Kidney (tissue), 14 donors: ENCODE measurements around the gene SLC15A1. TPM values are rescaled to one million over a fixed set of nuclear protein-coding genes. Genes with fewer than 3 reads are reported as not detected.

Experiments used
- DNase-seq, 5 donors: peaks; one replicate each; pipeline ENCODE4 v3.0.0-alpha.2; 2013 to 2020
- FAIRE-seq: peaks from 2 replicates; lab custom pipeline; 2012; peaks lifted over from hg19 to GRCh38; lab: Jason Lieb, UNC
- H3K27ac ChIP-seq, 2 donors: one replicate each; pipeline ENCODE4 v1.7.0; 2013; ENCODE audit warnings: low read depth in 2 of 2, low read length in 2 of 2, inconsistent platforms in 1 of 2
- H3K27me3 ChIP-seq: one replicate; pipeline ENCODE4 v1.7.1; 2013; ENCODE audit warnings: low read length, inconsistent platforms; ENCODE audit not compliant: control insufficient read depth, insufficient read depth
- H3K36me3 ChIP-seq, 3 donors: one replicate each; pipeline versions ENCODE4 v1.7.0 to v1.7.1; 2013; ENCODE audit warnings: low read length in 3 of 3, control low read depth in 1 of 3, inconsistent platforms in 1 of 3; ENCODE audit not compliant: insufficient read depth in 3 of 3, control insufficient read depth in 2 of 3
- H3K4me1 ChIP-seq, 3 donors: one replicate each; pipeline versions ENCODE4 v1.7.0 to v1.7.1; 2013; ENCODE audit warnings: low read length in 3 of 3, inconsistent platforms in 1 of 3, low read depth in 1 of 3; ENCODE audit not compliant: control insufficient read depth in 2 of 3, insufficient read depth in 2 of 3
- H3K4me3 ChIP-seq, 3 donors: one replicate each; pipeline versions ENCODE4 v1.7.0 to v1.8.1; 2013; ENCODE audit warnings: low read length in 3 of 3, control low read depth in 1 of 3, inconsistent platforms in 1 of 3
- H3K9ac ChIP-seq, 3 donors: one replicate each; pipeline versions ENCODE4 v1.7.0 to v1.7.1; 2013; ENCODE audit warnings: low read length in 3 of 3, control low read depth in 1 of 3, inconsistent platforms in 1 of 3
- H3K9me3 ChIP-seq, 3 donors: one replicate each; pipeline versions ENCODE4 v1.7.0 to v1.7.1; 2013; ENCODE audit warnings: low read length in 3 of 3, control low read depth in 1 of 3, inconsistent platforms in 1 of 3; ENCODE audit not compliant: control insufficient read depth in 2 of 3, insufficient read depth in 1 of 3
- intact Hi-C: fragments of 100-400 bp; cut with DNase I; formaldehyde crosslinking; loops from one replicate; pipeline ENCODE4 v1.11.1; 2022
- polyA plus RNA-seq: library from polyadenylated mRNA; stranded (reverse); fragments of 350-450 nt; fragmentation: Illumina TruSeq; extraction: RNeasy Lipid Tissue Mini Kit (QIAGEN cat#74804); gene quantifications from one replicate; pipeline ENCODE4 v1.2.3, GENCODE V29; 2014; ENCODE audit warnings: low read depth, low replicate concordance; ENCODE audit not compliant: insufficient read depth
- total RNA-seq: library from RNA; stranded (reverse); fragmentation: NEBNext Ultra II Directional; extraction: Animal tissue kit (Norgen Biotek cat#: 25700); gene quantifications from one replicate; pipeline ENCODE4 v1.2.1, GENCODE V29; 2021
- TF ChIP-seq, protein P1 (sequence below): IDR thresholded peaks from 3 replicates; pipeline ENCODE4 v1.5.1; 2012; ENCODE audit warnings: mild to moderate bottlenecking, moderate library complexity, borderline replicate concordance; ENCODE audit not compliant: insufficient read depth; ENCODE audit errors: extremely low read depth
- donor health status: control.
- donor health status: control.
- donor health status: control.
- donor health status: control.
- donor health status: control.
- donor health status: DM: yes; HTN: yes; CAD: no.
- donor health status: Normal renal cell carcinoma (clear cell type).

The SLC15A1 gene
- total and polyA plus RNA-seq, 2 donors from 2014 or later: 5.6 to 10.2 TPM

DNA sequence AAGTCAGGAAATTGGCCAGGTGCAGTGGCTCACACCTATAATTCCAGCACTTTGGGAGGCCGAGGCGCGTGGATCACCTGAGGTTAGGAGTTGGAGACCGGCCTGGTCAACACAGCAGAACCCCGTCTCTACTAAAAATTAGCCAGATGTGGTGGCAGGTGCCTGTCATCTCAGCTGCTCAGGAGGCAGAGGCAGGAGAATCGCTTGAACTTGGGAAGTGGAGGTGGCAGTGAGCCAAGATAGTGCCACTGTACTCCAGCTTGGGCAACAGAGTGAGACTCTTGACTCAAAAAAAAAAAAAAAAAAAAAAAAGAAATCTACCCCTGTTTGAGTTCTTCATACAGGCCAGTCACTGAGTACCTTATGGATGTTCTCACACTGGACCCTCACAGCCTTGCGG lies 42.0 kb downstream of the SLC15A1 start:
- intact Hi-C loops: no loop called here
- no peaks in the 10 kb centered on the region for H3K36me3 ChIP-seq
- H3K27me3 ChIP-seq: no peaks in the 10 kb centered on the region
- no peak overlapping the region for H3K9ac ChIP-seq
- TF ChIP-seq, protein P1, sequence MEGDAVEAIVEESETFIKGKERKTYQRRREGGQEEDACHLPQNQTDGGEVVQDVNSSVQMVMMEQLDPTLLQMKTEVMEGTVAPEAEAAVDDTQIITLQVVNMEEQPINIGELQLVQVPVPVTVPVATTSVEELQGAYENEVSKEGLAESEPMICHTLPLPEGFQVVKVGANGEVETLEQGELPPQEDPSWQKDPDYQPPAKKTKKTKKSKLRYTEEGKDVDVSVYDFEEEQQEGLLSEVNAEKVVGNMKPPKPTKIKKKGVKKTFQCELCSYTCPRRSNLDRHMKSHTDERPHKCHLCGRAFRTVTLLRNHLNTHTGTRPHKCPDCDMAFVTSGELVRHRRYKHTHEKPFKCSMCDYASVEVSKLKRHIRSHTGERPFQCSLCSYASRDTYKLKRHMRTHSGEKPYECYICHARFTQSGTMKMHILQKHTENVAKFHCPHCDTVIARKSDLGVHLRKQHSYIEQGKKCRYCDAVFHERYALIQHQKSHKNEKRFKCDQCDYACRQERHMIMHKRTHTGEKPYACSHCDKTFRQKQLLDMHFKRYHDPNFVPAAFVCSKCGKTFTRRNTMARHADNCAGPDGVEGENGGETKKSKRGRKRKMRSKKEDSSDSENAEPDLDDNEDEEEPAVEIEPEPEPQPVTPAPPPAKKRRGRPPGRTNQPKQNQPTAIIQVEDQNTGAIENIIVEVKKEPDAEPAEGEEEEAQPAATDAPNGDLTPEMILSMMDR: no peak
- FAIRE-seq: no peak
- H3K4me1 ChIP-seq: no peaks in the 10 kb centered on the region
- H3K27ac ChIP-seq: no peak overlapping the region
- H3K4me3 ChIP-seq: no peak overlapping the region
- H3K9me3 ChIP-seq: no peaks in the 10 kb centered on the region
- DNase-seq: no peak

DNA sequence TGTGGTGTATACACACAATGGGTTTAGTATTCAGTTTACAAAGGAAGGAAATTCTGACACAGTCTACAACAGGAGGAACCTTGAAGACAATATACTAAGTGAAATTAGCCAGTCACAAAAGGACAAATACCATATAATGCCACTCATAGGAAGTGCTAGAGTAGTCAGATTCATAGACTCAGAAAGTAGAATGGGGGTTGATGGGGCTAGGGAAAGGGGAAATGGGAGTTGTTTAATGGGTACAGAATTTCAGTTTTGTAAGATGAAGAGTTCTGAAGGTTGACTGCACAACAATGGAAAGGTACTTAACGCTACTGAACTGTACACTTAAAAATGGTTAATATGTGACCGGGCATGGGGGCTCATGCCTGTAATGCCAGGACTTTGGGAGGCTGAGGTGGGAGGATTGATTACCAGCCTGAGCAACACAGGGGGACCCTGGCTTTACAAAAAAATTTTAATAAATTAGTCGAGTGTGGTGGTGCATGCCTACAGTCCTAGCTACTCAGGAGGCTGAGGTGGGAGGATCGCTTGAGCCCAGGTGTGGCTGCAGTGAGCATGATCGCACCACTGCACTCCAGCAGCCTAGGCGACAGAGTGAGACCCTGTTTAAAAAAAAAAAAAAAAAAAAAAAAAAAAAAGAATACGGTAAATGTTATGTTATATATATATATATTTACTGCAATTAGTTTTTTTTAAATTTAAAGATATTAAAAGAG lies 45.0 kb downstream of the SLC15A1 start:
- Histone ChIP-seq H3K27me3 (no peaks in the 10 kb centered on the region), H3K27ac (no peak overlapping the region), H3K4me1 (no peaks in the 10 kb centered on the region), H3K9ac (no peak overlapping the region), H3K36me3 (no peaks in the 10 kb centered on the region), H3K4me3 (no peak overlapping the region), H3K9me3 (no peaks in the 10 kb centered on the region)
- no peak for FAIRE-seq
- DNase-seq: no peak
- intact Hi-C loops: no loop called here
- TF ChIP-seq, protein P1: no peak

DNA sequence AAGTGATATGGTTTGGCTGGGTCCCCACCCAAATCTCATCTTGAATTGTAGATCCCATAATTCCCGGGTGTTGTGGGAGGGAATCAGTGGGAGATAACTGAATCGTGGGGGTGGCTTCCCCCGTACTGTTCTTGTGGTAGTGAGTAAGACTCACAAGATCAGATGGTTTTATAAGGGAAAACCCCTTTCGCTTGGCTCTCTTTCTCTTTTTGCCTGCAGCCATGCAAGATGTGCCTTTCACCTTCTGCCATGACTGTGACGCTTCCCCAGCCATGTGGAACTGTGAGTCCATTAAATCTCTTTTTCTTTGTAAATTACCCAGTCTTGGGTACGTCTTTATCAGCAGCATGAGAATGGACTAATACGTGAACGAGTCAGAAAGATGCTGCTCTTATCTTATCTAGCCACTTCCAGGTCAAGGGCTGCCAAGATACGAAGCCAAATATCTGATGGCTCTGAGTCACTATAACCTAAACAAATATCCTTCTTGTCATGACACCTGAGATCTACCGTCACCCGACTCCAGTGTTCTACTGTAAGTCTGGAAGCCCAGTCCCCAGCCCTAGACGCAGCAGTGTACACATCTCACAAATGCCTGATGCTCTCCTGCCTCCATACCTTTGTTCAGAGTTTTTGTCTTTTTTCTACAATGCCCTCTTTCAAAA lies 45.9 kb downstream of the SLC15A1 start:
- H3K36me3 ChIP-seq: no peaks in the 10 kb centered on the region
- no peaks in the 10 kb centered on the region for H3K9me3 ChIP-seq
- no peak for FAIRE-seq
- H3K4me1 ChIP-seq: no peaks in the 10 kb centered on the region
- no peak overlapping the region for H3K4me3 ChIP-seq
- intact Hi-C loops: no loop called here
- peak in 1 of 5 donors; percentile 24 for DNase-seq
- TF ChIP-seq, protein P1: no peak
- H3K27me3 ChIP-seq: no peaks in the 10 kb centered on the region
- H3K9ac ChIP-seq: no peak overlapping the region
- H3K27ac ChIP-seq: no peak overlapping the region
